ENCODE data around the gene PHC3.
"Not testable (repeated sequence)": the region's sequence is repeated elsewhere in the genome, so short reads cannot be mapped to it uniquely, and the experiment has no call there.

The PHC3 gene

GRCh38 chr3:170201527-170201926 is 20.0 kb upstream of the PHC3 start:
- intact Hi-C loops (cut with DNase I) = no loop called here
- no peak for DNase-seq

DNA sequence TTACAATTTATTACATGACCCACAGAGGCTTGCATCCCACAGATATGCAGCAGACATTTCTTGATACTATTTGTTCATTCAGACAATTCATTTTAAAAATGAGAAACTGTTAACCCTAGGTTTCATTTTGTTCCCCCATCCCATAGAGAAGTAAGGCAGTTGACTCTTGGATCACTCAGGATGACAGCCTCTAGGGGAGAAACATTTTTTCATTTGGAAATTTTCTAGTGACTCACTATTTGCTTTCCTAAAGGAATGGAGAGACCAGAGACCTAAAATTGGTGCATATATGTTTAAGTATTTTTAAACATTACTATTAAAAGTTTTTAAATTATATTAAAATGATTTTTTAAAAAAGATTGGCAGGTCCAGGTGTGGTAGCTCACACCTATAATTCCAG is 19.5 kb upstream of the PHC3 start:
- no peak for DNase-seq
- intact Hi-C loops (cut with DNase I) = no loop called here

- DNase-seq = no peak
- intact Hi-C loops (cut with DNase I) = no loop called here
Measured at GRCh38 chr3:170196833-170197232, 15.3 kb upstream of the PHC3 start.

DNA sequence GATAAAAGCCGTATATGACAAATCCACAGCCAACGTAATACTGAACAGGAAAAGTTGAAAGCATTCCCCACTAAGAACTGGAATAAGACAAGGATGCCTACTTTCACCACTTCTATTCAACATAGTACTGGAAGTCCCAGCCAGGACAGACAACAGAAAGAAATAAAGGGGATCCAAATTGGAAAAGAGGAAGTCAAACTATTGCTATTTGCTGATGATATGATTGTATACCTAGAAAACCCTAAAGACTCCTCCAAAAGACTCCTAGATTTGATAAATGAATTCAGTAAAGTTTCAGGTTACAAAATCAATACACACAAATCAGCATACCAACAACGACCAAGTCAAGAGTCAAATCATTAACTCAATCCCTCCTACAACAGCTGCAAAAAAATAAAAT is 14.2 kb upstream of the PHC3 start:
- DNase-seq; intact Hi-C loops (cut with DNase I): not testable (repeated sequence)

- intact Hi-C loops (cut with DNase I) = loop anchor here (5.0 to 10.0 kb wide), 2 partner anchors 223 to 325 kb away; partner anchors contain the start of gene LRRC31
- DNase-seq = no peak
Measured at GRCh38 chr3:170189398-170190256, 8.1 kb upstream of the PHC3 start.

GRCh38 chr3:170180079-170180907 is 1.2 kb downstream of the PHC3 start:
- DNase-seq = peak in 1 of 42 donors; percentile 4
- intact Hi-C loops (cut with DNase I) = loop anchor here (5.0 to 10.0 kb wide), 2 partner anchors 42 to 315 kb away; partner anchors contain the start of genes LRRC31 and PRKCI

GRCh38 chr3:170179432-170179831 is 2.1 kb downstream of the PHC3 start:
- intact Hi-C loops (cut with DNase I) = no loop called here
- no peak for DNase-seq

DNA sequence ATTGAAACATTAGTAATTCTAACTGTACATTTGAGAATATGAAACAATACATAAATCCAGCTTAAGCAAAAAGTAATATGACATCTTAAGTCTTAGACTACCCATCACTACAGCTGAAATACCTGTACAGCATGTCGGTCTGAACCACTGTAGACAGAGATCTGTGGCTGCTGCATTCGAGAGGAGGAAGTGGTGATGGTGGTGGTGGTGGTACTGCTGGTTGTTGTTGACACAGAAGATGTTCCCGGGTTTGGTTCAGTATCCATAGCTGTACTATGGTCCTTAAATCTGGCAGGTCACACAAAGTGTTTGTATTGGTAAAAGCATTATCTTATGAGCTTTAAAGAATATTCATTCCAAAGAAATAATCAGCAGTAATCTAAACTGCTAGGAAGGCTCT is 2.9 kb downstream of the PHC3 start:
- intact Hi-C loops (cut with DNase I) = no loop called here
- DNase-seq = no peak

- intact Hi-C loops (cut with DNase I) = no loop called here
- no peak for DNase-seq
Measured at GRCh38 chr3:170171563-170171962, 10.0 kb downstream of the PHC3 start.

GRCh38 chr3:170164717-170165116 is 16.8 kb downstream of the PHC3 start:
- intact Hi-C loops (cut with DNase I) = no loop called here
- DNase-seq = no peak

DNA sequence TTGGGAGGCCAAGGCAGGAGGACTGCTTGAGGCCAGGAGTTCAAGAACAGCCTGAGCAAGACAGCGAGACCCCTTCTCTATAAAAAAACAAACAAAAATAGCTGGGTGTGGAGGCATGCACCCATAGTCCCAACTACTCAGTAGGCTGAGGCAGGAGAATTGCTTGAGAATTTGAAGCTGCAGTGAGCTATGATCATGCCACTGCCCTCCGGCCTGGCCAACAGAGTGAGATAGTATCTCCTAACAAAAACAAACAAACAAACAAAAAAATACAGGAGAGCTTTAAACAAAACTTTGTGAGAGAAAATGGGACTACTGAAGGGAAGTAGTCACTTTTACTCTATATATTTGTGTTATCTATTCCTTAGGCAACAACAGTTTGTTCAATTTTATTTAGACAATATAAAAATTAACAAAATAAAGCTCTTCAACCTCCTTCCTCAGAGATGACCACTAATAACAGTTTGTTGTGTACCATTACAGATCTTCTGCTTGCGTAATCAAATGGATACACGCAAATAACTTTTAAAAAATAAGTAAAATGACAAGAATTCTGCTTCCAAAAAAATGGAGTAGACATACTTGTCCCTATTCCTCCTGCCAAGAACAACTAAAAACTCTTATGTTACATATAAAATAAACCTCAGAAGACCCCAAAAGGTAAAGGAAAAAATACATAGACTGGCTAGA is 17.4 kb downstream of the PHC3 start:
- intact Hi-C loops (cut with DNase I) = no loop called here

DNA sequence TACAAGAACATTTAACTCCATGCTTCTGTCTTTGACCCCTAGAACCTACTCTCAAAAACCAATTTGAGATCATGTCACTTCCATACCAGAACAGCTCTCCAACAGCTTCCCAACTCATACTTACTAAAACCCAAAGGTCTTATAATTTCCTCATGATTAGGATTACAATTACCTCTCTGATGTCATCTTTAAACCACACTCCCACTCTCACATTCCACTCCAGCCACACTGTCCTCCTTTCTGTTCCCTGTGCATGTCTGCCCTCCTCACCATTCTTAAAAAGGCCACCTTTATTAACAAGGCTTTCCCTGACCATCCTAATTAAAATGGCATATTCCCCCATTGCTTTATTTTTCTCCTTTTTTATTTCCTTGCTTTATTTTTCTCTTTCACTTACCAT is 18.9 kb downstream of the PHC3 start:
- intact Hi-C loops (cut with DNase I) = no loop called here
- DNase-seq = no peak

More for the DNA sequence above, 17.4 kb downstream of the PHC3 start:
- DNase-seq = no peak

- DNase-seq = no peak
- intact Hi-C loops (cut with DNase I) = no loop called here
Measured at GRCh38 chr3:170162052-170162451, 19.5 kb downstream of the PHC3 start.

DNA sequence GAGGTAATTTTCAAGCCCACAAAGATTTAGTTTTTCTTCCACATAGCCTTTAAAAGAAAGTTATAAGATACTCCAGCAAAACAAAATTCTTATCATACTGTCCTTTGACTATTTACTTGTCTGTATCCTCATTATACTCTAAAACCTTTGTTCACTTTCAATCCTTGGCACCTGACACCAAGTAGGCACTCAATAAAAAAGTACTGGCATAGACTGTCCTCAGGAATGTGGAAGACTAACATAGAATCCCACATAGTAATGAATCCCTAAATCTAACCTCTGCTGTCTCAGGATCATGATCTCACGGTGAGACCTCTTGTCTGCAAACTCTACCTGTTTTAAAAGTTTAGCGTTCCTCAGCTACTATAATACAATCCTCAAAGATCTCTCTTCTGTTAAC is 21.6 kb downstream of the PHC3 start:
- intact Hi-C loops (cut with DNase I) = no loop called here
- DNase-seq = no peak

DNA sequence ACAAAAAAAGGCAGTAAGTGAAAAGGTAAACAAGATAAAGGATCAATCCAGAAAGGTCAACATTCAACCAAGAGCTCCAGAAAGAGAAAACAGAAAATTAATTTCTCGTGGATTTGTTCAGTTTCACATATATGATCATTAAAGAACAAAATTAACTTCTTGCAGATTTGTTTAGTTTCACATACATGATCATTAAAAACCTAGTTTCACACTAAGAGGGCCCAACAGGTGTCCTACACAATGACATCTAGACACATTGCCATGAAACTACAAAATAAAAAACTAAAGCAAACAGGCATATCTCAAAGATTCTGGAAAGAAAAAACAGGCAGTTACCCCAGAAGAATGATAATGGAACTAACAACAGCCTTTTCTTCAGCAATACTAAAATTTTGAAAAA is 22.1 kb downstream of the PHC3 start:
- DNase-seq = no peak
- intact Hi-C loops (cut with DNase I) = no loop called here

GRCh38 chr3:170155604-170156003 is 25.9 kb downstream of the PHC3 start:
- no peak for DNase-seq
- intact Hi-C loops (cut with DNase I) = no loop called here

DNA sequence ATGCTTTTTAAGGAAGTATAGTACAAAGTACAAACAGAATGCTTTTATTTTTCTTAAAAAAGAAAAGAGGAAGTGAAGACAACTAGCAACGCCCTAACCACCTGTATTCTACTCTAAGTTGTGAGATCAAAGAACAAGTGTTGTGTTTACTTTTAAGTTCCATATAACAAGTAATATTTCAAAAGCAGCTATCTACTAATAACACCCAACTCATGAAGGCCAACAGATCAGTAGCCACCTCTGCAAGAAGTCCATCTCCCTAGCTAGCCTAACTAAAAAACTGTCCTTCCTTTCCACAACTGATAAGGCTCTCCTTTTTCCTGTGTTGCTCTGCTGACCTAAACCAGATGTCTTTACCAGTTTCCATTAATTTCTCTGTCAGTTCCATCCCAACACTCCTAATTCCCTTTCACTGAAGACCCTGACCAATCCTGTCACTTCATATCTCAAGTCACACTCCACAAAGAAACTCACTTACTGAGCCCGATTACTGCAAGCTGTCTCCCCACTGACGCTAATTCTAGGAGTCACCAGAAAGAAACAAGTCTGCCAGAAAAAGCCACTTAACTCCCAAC is 26.9 kb downstream of the PHC3 start:
- no peak for DNase-seq
- intact Hi-C loops (cut with DNase I) = no loop called here

- intact Hi-C loops (cut with DNase I) = no loop called here
- DNase-seq = no peak
Measured at GRCh38 chr3:170154084-170154483, 27.4 kb downstream of the PHC3 start.

GRCh38 chr3:170151536-170151935 is 30.0 kb downstream of the PHC3 start:
- no peak for DNase-seq
- intact Hi-C loops (cut with DNase I) = no loop called here
